WTC11 (cell line): ENCODE data around the gene MMAB. TPM values are rescaled to one million over a fixed set of nuclear protein-coding genes. Genes with fewer than 3 reads are reported as not detected.
A peak's percentile ranks its signal among the peaks of the same experiment; 100 is the strongest.

Experiments used
- ATAC-seq: fragments of 200-7000 bp; cut with Tn5 transposase; 2 replicates; pipeline ENCODE4 v1.10.0; 2021; ENCODE audit warnings: mild to moderate bottlenecking, moderate library complexity
- CTCF ChIA-PET: fragments of 300-600 bp; sonication (Branson Sonifier 250); formaldehyde crosslinking; loops from one replicate; lab custom pipeline; 2021; ENCODE audit warnings: antibody characterized with exemption; lab: Charles Lee
- POLR2A ChIA-PET: fragments of 350-600 bp; sonication (Branson Sonifier 250); formaldehyde crosslinking; loops from one replicate; lab custom pipeline; 2021; ENCODE audit warnings: antibody characterized with exemption; lab: Charles Lee
- DNase-seq: peaks from one replicate; pipeline ENCODE4 v3.0.0; 2021; ENCODE audit warnings: low spot score
- H3K27ac Mint-ChIP-seq: 2 replicates; pipeline ENCODE4 v1.8.0; 2021; ENCODE audit warnings: mixed read lengths
- H3K27me3 Mint-ChIP-seq: 2 replicates; pipeline ENCODE4 v1.8.0; 2021; ENCODE audit warnings: low read depth, mild to moderate bottlenecking, moderate library complexity, mixed read lengths
- H3K36me3 Mint-ChIP-seq: 2 replicates; pipeline ENCODE4 v1.8.0; 2021; ENCODE audit warnings: mixed read lengths
- H3K4me1 Mint-ChIP-seq: 2 replicates; pipeline ENCODE4 v1.8.0; 2022; ENCODE audit warnings: mixed read lengths
- H3K4me3 Mint-ChIP-seq: 2 replicates; pipeline ENCODE4 v1.8.0; 2021; ENCODE audit warnings: mild to moderate bottlenecking, moderate library complexity, mixed read lengths
- H3K9me3 Mint-ChIP-seq: 2 replicates; pipeline ENCODE4 v1.8.0; 2021; ENCODE audit warnings: mixed read lengths
- KAT7 ChIP-seq: sonication (generic); formaldehyde crosslinking; IDR thresholded peaks from 2 replicates; pipeline ENCODE4 v1.8.1; 2023; ENCODE audit warnings: missing genetic modification reagents, mild to moderate bottlenecking, borderline replicate concordance
- MXD4 ChIP-seq: fragments of 250-450 bp; sonication (Bioruptor Pico); IDR thresholded peaks from 2 replicates; pipeline ENCODE4 v1.8.0; 2021; ENCODE audit warnings: mild to moderate bottlenecking, moderate library complexity, borderline replicate concordance
- NFATC4 ChIP-seq: fragments of 250-450 bp; sonication (Bioruptor Pico); IDR thresholded peaks from 2 replicates; pipeline ENCODE4 v1.9.0; 2021; ENCODE audit warnings: mild to moderate bottlenecking
- NR2C2 ChIP-seq: sonication (generic); formaldehyde crosslinking; IDR thresholded peaks from 2 replicates; pipeline ENCODE4 v1.8.0; 2022; ENCODE audit warnings: mild to moderate bottlenecking, missing genetic modification reagents
- RELA ChIP-seq: sonication (generic); formaldehyde crosslinking; IDR thresholded peaks from 2 replicates; pipeline ENCODE4 v1.8.1; 2022; ENCODE audit warnings: missing genetic modification reagents, mild to moderate bottlenecking, borderline replicate concordance
- TP53 ChIP-seq: sonication (generic); formaldehyde crosslinking; IDR thresholded peaks from 2 replicates; pipeline ENCODE4 v1.8.1; 2023; ENCODE audit warnings: mild to moderate bottlenecking, missing genetic modification reagents
- ZNF138 ChIP-seq: sonication (generic); formaldehyde crosslinking; conservative IDR thresholded peaks from 2 replicates; pipeline ENCODE4 v1.8.1; 2022; ENCODE audit warnings: mild to moderate bottlenecking, moderate library complexity, missing genetic modification reagents
- ZNF671 ChIP-seq: fragments of 250-450 bp; sonication (Bioruptor Pico); IDR thresholded peaks from 2 replicates; pipeline ENCODE4 v1.8.0; 2021; ENCODE audit warnings: mild to moderate bottlenecking
- total RNA-seq: library from RNA; stranded (reverse); gene quantifications from 3 replicates; pipeline ENCODE4 v1.2.3, GENCODE V29; 2021
- TF ChIP-seq, protein P1 (sequence below): sonication (generic); formaldehyde crosslinking; IDR thresholded peaks from 2 replicates; pipeline ENCODE4 v1.8.0; 2023; ENCODE audit warnings: missing genetic modification reagents, mild to moderate bottlenecking, borderline replicate concordance
- TF ChIP-seq, protein P2 (sequence below): fragments of 250-450 bp; sonication (Bioruptor Pico); conservative IDR thresholded peaks from 2 replicates; pipeline ENCODE4 v1.9.0; 2021; ENCODE audit warnings: mild to moderate bottlenecking
- TF ChIP-seq, protein P3 (sequence below): sonication (generic); formaldehyde crosslinking; IDR thresholded peaks from 2 replicates; pipeline ENCODE4 v1.8.0; 2022; ENCODE audit warnings: missing genetic modification reagents
- TF ChIP-seq, protein P4 (sequence below): sonication (generic); formaldehyde crosslinking; IDR thresholded peaks from 2 replicates; pipeline ENCODE4 v1.8.1; 2023; ENCODE audit warnings: mild to moderate bottlenecking, missing genetic modification reagents
- TF ChIP-seq, protein P5 (sequence below): sonication (generic); formaldehyde crosslinking; IDR thresholded peaks from 2 replicates; pipeline ENCODE4 v1.8.1; 2022; ENCODE audit warnings: low read depth, missing genetic modification reagents, borderline replicate concordance
- TF ChIP-seq, protein P6 (sequence below): sonication (generic); formaldehyde crosslinking; IDR thresholded peaks from 2 replicates; pipeline ENCODE4 v1.8.0; 2022; ENCODE audit warnings: mild to moderate bottlenecking, missing genetic modification reagents

The MMAB gene
- total RNA-seq, 1 experiment from 2014 or later = 22.0 TPM

GRCh38 chr12:109549613-109550270 is 23.6 kb downstream of the MMAB start:
- TF ChIP-seq ZNF671 = no peak
- no peak for TF ChIP-seq ZNF138 (CRISPR knock-in tag)
- no peak for TF ChIP-seq MXD4
- TF ChIP-seq, protein P1, sequence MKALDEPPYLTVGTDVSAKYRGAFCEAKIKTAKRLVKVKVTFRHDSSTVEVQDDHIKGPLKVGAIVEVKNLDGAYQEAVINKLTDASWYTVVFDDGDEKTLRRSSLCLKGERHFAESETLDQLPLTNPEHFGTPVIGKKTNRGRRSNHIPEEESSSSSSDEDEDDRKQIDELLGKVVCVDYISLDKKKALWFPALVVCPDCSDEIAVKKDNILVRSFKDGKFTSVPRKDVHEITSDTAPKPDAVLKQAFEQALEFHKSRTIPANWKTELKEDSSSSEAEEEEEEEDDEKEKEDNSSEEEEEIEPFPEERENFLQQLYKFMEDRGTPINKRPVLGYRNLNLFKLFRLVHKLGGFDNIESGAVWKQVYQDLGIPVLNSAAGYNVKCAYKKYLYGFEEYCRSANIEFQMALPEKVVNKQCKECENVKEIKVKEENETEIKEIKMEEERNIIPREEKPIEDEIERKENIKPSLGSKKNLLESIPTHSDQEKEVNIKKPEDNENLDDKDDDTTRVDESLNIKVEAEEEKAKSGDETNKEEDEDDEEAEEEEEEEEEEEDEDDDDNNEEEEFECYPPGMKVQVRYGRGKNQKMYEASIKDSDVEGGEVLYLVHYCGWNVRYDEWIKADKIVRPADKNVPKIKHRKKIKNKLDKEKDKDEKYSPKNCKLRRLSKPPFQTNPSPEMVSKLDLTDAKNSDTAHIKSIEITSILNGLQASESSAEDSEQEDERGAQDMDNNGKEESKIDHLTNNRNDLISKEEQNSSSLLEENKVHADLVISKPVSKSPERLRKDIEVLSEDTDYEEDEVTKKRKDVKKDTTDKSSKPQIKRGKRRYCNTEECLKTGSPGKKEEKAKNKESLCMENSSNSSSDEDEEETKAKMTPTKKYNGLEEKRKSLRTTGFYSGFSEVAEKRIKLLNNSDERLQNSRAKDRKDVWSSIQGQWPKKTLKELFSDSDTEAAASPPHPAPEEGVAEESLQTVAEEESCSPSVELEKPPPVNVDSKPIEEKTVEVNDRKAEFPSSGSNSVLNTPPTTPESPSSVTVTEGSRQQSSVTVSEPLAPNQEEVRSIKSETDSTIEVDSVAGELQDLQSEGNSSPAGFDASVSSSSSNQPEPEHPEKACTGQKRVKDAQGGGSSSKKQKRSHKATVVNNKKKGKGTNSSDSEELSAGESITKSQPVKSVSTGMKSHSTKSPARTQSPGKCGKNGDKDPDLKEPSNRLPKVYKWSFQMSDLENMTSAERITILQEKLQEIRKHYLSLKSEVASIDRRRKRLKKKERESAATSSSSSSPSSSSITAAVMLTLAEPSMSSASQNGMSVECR (CRISPR knock-in tag) = no peak
- TF ChIP-seq, protein P2, sequence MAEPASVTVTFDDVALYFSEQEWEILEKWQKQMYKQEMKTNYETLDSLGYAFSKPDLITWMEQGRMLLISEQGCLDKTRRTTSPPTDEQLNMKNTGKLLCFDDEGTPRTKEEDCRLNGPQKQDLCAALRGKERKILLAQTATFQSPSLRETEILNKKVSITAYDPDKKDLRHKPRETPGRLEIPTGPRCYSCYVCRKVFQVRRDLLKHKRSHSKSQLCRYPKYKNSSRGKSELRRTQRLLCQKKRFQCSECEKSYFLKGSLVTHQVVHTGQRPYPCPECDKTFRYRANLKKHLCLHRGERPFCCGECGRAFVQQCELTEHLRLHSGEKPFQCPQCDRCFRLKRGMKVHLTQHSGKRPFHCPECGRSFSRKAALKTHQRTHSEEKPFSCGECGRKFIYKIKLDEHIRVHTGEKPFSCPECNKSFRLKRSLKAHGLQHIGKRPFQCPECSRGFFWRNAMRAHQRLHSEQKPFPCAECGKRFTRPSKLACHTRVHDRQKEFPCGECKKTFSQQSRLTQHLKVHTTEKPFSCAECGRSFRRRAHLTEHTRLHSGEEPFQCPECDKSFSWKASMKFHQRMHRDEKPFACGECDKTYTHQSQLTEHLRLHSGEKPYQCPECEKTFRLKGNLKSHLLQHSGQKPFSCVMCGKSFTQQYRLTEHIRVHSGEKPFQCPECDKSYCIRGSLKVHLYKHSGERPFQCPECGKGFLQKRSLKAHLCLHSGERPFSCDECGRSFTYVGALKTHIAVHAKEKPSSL (CRISPR knock-in tag) = no peak
- TF ChIP-seq, protein P3, sequence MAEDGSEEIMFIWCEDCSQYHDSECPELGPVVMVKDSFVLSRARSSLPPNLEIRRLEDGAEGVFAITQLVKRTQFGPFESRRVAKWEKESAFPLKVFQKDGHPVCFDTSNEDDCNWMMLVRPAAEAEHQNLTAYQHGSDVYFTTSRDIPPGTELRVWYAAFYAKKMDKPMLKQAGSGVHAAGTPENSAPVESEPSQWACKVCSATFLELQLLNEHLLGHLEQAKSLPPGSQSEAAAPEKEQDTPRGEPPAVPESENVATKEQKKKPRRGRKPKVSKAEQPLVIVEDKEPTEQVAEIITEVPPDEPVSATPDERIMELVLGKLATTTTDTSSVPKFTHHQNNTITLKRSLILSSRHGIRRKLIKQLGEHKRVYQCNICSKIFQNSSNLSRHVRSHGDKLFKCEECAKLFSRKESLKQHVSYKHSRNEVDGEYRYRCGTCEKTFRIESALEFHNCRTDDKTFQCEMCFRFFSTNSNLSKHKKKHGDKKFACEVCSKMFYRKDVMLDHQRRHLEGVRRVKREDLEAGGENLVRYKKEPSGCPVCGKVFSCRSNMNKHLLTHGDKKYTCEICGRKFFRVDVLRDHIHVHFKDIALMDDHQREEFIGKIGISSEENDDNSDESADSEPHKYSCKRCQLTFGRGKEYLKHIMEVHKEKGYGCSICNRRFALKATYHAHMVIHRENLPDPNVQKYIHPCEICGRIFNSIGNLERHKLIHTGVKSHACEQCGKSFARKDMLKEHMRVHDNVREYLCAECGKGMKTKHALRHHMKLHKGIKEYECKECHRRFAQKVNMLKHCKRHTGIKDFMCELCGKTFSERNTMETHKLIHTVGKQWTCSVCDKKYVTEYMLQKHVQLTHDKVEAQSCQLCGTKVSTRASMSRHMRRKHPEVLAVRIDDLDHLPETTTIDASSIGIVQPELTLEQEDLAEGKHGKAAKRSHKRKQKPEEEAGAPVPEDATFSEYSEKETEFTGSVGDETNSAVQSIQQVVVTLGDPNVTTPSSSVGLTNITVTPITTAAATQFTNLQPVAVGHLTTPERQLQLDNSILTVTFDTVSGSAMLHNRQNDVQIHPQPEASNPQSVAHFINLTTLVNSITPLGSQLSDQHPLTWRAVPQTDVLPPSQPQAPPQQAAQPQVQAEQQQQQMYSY (CRISPR knock-in tag) = no peak
- TF ChIP-seq NFATC4 (CRISPR knock-in tag) = no peak
- no peak for TF ChIP-seq TP53 (CRISPR knock-in tag)
- TF ChIP-seq KAT7 (CRISPR knock-in tag) = no peak
- TF ChIP-seq, protein P4, sequence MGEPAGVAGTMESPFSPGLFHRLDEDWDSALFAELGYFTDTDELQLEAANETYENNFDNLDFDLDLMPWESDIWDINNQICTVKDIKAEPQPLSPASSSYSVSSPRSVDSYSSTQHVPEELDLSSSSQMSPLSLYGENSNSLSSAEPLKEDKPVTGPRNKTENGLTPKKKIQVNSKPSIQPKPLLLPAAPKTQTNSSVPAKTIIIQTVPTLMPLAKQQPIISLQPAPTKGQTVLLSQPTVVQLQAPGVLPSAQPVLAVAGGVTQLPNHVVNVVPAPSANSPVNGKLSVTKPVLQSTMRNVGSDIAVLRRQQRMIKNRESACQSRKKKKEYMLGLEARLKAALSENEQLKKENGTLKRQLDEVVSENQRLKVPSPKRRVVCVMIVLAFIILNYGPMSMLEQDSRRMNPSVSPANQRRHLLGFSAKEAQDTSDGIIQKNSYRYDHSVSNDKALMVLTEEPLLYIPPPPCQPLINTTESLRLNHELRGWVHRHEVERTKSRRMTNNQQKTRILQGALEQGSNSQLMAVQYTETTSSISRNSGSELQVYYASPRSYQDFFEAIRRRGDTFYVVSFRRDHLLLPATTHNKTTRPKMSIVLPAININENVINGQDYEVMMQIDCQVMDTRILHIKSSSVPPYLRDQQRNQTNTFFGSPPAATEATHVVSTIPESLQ = no peak
- TF ChIP-seq NR2C2 (CRISPR knock-in tag) = no peak
- TF ChIP-seq, all 79 proteins: peak for 0
- Mint-ChIP-seq H3K4me3 (no peak overlapping the region), H3K9me3 (no peaks in the 10 kb centered on the region), H3K27me3 (no peaks in the 10 kb centered on the region; the same call in 1 of the 2 replicates), H3K4me1 (no peaks in the 10 kb centered on the region), H3K27ac (peak overlapping the region; percentile 26; the same call in 1 of the 2 replicates), H3K36me3 (no peaks in the 10 kb centered on the region)
- POLR2A ChIA-PET = no interaction called here
- no peak; the same call in 1 of the 2 replicates for ATAC-seq
- DNase-seq = no peak
- CTCF ChIA-PET = interaction anchor here (0.7 to 1.7 kb wide), 2 partner anchors 31 to 215 kb away, joined by 3 to 5 read pairs; no protein-coding TSS in a partner anchor

DNA sequence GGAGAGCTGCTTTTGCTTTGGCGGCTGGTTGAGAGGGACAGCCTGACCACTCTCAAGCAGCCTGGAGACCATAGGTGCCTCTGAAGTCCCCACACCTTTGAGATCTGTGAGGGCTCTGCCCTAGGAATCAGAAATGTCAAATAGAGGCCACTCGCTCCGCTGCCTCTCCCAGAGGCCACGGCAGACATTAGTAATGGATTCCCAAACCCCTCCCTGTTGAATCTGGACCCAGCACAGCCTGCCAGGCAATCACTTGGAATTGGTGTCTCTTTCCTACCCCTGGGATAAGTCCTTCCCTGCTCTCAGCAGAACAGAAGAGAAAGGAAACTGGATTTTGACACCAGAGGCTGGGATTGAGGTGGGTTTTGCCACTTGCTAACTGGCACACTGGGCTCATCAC is 25.0 kb downstream of the MMAB start:
- Mint-ChIP-seq H3K27ac (no peak overlapping the region), H3K9me3 (no peaks in the 10 kb centered on the region), H3K27me3 (no peaks in the 10 kb centered on the region; the same call in 1 of the 2 replicates), H3K4me3 (no peak overlapping the region), H3K4me1 (no peaks in the 10 kb centered on the region), H3K36me3 (no peaks in the 10 kb centered on the region)
- DNase-seq (no peak), ATAC-seq (no peak)
- CTCF ChIA-PET = interaction anchor here (1.1 kb wide), 1 partner anchor 258 kb away, joined by 4 read pairs; no protein-coding TSS in a partner anchor
- POLR2A ChIA-PET = no interaction called here
- TF ChIP-seq RELA = no peak
- TF ChIP-seq, protein P5, sequence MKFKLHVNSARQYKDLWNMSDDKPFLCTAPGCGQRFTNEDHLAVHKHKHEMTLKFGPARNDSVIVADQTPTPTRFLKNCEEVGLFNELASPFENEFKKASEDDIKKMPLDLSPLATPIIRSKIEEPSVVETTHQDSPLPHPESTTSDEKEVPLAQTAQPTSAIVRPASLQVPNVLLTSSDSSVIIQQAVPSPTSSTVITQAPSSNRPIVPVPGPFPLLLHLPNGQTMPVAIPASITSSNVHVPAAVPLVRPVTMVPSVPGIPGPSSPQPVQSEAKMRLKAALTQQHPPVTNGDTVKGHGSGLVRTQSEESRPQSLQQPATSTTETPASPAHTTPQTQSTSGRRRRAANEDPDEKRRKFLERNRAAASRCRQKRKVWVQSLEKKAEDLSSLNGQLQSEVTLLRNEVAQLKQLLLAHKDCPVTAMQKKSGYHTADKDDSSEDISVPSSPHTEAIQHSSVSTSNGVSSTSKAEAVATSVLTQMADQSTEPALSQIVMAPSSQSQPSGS = no peak
- TF ChIP-seq, protein P6, sequence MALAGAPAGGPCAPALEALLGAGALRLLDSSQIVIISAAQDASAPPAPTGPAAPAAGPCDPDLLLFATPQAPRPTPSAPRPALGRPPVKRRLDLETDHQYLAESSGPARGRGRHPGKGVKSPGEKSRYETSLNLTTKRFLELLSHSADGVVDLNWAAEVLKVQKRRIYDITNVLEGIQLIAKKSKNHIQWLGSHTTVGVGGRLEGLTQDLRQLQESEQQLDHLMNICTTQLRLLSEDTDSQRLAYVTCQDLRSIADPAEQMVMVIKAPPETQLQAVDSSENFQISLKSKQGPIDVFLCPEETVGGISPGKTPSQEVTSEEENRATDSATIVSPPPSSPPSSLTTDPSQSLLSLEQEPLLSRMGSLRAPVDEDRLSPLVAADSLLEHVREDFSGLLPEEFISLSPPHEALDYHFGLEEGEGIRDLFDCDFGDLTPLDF = no peak
- TF ChIP-seq, protein P2 (CRISPR knock-in tag) = no peak
